Measurements from ENCODE around the gene KRT85. TPM values are rescaled to one million over a fixed set of nuclear protein-coding genes. Genes with fewer than 3 reads are reported as not detected.

KRT85 gene
- total RNA-seq, 2 donors from 2014 or later, result not detected

DNA sequence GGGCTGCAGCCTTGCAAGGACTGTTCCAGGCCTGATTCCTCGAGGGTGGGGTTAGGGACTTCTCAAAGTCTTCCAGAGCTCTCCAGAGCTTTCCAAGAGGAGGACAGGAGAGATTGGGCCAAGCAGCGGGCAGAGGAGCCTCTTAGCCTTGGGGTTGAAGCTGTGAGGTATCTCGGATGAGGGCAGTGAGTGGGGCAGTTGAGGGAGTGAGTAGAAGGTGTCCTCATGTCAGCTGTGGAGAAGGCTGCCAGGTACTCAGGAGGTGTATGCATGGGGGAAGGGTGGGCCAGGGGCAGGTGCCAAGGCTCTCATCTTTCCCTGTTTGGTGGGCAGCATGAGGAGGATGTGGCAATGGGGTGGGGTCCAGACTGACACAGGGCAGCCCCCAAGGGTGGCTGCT, 53.8 kb downstream of the KRT85 start:
- ATAC-seq, result no peak
- Histone ChIP-seq H3K27ac (no peak overlapping the region), H3K4me1 (peaks cover 7% of the 10 kb centered on the region), H3K36me3 (replicated peaks in 1 of 2; ENCODE audit: insufficient read depth in 1 of 2, low read depth in 2 of 2) (no peaks in the 10 kb centered on the region), H3K9me3 (no peaks in the 10 kb centered on the region), H3K27me3 (no peaks in the 10 kb centered on the region), H3K4me3 (no peak overlapping the region)
- TF ChIP-seq, protein P1, sequence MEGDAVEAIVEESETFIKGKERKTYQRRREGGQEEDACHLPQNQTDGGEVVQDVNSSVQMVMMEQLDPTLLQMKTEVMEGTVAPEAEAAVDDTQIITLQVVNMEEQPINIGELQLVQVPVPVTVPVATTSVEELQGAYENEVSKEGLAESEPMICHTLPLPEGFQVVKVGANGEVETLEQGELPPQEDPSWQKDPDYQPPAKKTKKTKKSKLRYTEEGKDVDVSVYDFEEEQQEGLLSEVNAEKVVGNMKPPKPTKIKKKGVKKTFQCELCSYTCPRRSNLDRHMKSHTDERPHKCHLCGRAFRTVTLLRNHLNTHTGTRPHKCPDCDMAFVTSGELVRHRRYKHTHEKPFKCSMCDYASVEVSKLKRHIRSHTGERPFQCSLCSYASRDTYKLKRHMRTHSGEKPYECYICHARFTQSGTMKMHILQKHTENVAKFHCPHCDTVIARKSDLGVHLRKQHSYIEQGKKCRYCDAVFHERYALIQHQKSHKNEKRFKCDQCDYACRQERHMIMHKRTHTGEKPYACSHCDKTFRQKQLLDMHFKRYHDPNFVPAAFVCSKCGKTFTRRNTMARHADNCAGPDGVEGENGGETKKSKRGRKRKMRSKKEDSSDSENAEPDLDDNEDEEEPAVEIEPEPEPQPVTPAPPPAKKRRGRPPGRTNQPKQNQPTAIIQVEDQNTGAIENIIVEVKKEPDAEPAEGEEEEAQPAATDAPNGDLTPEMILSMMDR (IDR thresholded peaks at IDR 0.05), result no peak
- WGBS, 2 donors, result 49 to 75% methylated on average over 3 of the region's 3 CpGs
- no peak for DNase-seq
- intact Hi-C loops (cut with DNase I), result no loop called here

DNA sequence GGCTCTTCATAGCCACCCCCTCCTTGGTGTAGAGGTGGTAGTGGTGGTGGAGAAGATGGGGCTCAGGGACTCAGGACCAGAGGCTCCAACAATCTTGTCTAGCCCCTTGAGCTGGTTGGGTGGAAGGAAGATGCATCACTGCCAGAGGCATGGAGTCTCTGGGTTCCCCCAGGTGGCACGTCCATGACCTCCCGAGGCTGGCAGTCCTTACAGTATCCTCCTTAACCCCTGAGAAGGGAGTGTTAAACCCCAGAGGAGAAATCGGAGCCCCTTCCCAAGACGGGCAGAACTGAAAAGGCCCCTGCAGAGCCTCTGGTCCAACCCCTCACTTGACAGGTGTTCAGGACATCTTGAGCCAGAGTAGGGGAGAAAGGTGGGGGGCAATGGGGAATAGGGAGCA, 55.2 kb downstream of the KRT85 start:
- DNase-seq, result no peak
- TF ChIP-seq, protein P1 (IDR thresholded peaks at IDR 0.05), result no peak
- TF ChIP-seq POLR2A (IDR thresholded peaks at IDR 0.05), result no peak
- Histone ChIP-seq H3K4me3 (no peak overlapping the region), H3K4me1 (peaks cover 14% of the 10 kb centered on the region), H3K27me3 (no peaks in the 10 kb centered on the region), H3K9me3 (no peaks in the 10 kb centered on the region), H3K36me3 (replicated peaks in 1 of 2; ENCODE audit: insufficient read depth in 1 of 2, low read depth in 2 of 2) (no peaks in the 10 kb centered on the region), H3K27ac (no peak overlapping the region)
- 63 to 78% methylated on average over 4 of the region's 4 CpGs for WGBS, 2 donors
- intact Hi-C loops (cut with DNase I), result no loop called here
- ATAC-seq, result no peak

DNA sequence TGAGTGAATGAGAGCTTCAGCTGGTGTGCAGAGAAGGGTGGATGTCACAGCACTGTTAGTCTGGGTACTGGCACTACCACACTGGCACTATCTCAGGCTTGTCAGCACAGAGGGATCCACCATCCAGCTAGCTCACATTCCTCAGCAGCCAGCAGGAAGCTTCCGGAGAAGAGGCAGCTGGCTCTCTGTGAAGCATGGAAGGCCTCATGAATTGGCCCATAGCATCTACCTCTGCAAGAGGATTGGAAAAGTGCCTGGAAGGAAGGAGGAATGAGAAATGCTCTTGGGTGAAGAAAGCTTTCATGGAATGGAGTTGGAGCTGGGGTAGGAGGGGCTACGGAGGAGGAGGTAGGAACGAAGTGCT, 56.0 kb downstream of the KRT85 start:
- no peak overlapping the region for H3K4me3 ChIP-seq
- WGBS, 2 donors, result 83 to 89% methylated on average over 3 of the region's 3 CpGs
- H3K36me3 ChIP-seq (replicated peaks in 1 of 2; ENCODE audit: insufficient read depth in 1 of 2, low read depth in 2 of 2), result no peaks in the 10 kb centered on the region
- H3K27ac ChIP-seq, result no peak overlapping the region
- no peak for TF ChIP-seq POLR2A (IDR thresholded peaks at IDR 0.05)
- TF ChIP-seq, protein P1 (IDR thresholded peaks at IDR 0.05), result no peak
- peaks cover 14% of the 10 kb centered on the region for H3K4me1 ChIP-seq
- intact Hi-C loops (cut with DNase I), result no loop called here
- H3K27me3 ChIP-seq, result no peaks in the 10 kb centered on the region
- DNase-seq (no peak), ATAC-seq (no peak)
- no peaks in the 10 kb centered on the region for H3K9me3 ChIP-seq

DNA sequence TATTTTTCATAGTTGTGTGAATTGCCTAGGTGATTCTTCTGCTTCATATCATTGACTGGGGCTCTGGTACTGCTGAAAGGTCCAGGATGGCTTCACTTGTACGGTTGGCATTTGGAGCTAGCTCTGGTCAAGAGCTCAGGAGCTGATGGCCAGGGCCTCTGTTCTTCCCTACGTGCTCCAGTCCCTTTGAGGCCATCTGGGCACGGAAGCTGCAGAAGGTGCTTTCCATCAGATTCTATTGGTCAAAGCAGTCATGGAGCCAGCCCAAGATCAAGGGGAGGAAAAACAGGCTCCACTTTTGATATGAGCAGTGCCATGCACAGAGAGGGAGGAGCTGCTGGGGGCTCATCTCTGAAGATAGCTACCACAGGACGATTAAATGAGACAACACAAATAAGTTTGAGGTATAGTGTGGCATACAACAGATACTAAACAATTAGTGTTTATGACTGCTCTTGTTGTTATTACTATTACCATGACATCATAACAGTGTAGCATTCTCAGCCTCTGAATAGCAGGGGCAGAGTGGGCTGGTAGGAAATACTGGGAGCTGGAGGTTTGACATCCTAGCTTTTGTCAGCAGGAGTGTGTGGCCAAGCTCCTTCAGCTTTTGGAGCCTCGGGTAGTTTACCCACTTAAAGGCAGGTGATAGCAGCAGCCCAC, 56.5 kb downstream of the KRT85 start:
- intact Hi-C loops (cut with DNase I), result no loop called here
- no peaks in the 10 kb centered on the region for H3K36me3 ChIP-seq (replicated peaks in 1 of 2; ENCODE audit: insufficient read depth in 1 of 2, low read depth in 2 of 2)
- H3K4me1 ChIP-seq, result peaks cover 14% of the 10 kb centered on the region
- TF ChIP-seq POLR2A (IDR thresholded peaks at IDR 0.05), result no peak
- TF ChIP-seq, protein P1 (IDR thresholded peaks at IDR 0.05), result no peak
- H3K4me3 ChIP-seq, result no peak overlapping the region
- 69 to 79% methylated on average over 5 of the region's 5 CpGs for WGBS, 2 donors
- no peaks in the 10 kb centered on the region for H3K27me3 ChIP-seq
- ATAC-seq (no peak), DNase-seq (no peak)
- H3K27ac ChIP-seq, result no peak overlapping the region
- H3K9me3 ChIP-seq, result no peaks in the 10 kb centered on the region

Other genes with a start within 250 kb of the KRT85 start
- gene KRT80, start 175.5 kb downstream of the KRT85 start, total RNA-seq, result 10 to 100 TPM; 10.2 to 11.9 TPM
- 100 to 1,000 TPM in 1 of 2 donors, 10 to 100 TPM in 1; 69.2 to 196 TPM for gene KRT7, start 134.2 kb downstream of the KRT85 start, total RNA-seq
- 1 to 10 TPM; 1.8 to 8.6 TPM for gene KRT86, start 92.8 kb downstream of the KRT85 start, total RNA-seq
- gene KRT81, start 75.9 kb downstream of the KRT85 start, total RNA-seq, result not detected
- not detected for gene KRT83, start 46.1 kb downstream of the KRT85 start, total RNA-seq
- gene KRT84, start 18.2 kb upstream of the KRT85 start, total RNA-seq, result not detected
- gene KRT82, start 38.9 kb upstream of the KRT85 start, total RNA-seq, result not detected
- not detected for gene KRT75, start 66.9 kb upstream of the KRT85 start, total RNA-seq
- gene KRT6B, start 84.7 kb upstream of the KRT85 start, total RNA-seq, result not detected
- gene KRT6C, start 106.3 kb upstream of the KRT85 start, total RNA-seq, result not detected
- not detected for gene KRT6A, start 125.8 kb upstream of the KRT85 start, total RNA-seq
- gene KRT5, start 152.9 kb upstream of the KRT85 start, total RNA-seq, result 1 to 10 TPM in 1 of 2 donors, under 1 TPM in 1; 0.52 to 2.0 TPM
- gene KRT71, start 185.7 kb upstream of the KRT85 start, total RNA-seq, result not detected
- not detected for gene KRT74, start 206.4 kb upstream of the KRT85 start, total RNA-seq
- gene KRT72, start 234.0 kb upstream of the KRT85 start, total RNA-seq, result not detected